Measurements from ENCODE around the gene SGK1.
A peak's percentile ranks its signal among the peaks of the same experiment; 100 is the strongest.
"Not testable (repeated sequence)": the region's sequence is repeated elsewhere in the genome, so short reads cannot be mapped to it uniquely, and the experiment has no call there.

The SGK1 gene

GRCh38 chr6:134229520-134229919 is 88.4 kb downstream of the SGK1 start:
- Histone ChIP-seq H3K9me3 (replicated peaks in 1 of 11) (no peaks in the 10 kb centered on the region), H3K27ac (peak overlapping the region in 10 of 11 experiments; percentile 45 to 94 (median 70); a peak in 17 of 22 replicates), H3K4me3 (peak overlapping the region in 3 of 10 experiments; percentile 37 to 49 (median 43); a peak in 5 of 20 replicates), H3K9ac (peak overlapping the region in 3 of 11 experiments; percentile 79 to 87 (median 87); a peak in 6 of 22 replicates), H3K4me2 (peak overlapping the region in 7 of 11 experiments; percentile 53 to 95 (median 73); a peak in 10 of 22 replicates), H3K36me3 (peaks cover 0 to 14% (median 0%) of the 10 kb centered on the region in 11 experiments; a peak in 4 of 22 replicates), H3K4me1 (peaks cover 10 to 94% (median 28%) of the 10 kb centered on the region in 10 experiments), H4K20me1 (no peaks in the 10 kb centered on the region), H3K27me3 (no peaks in the 10 kb centered on the region)
- no peak for TF ChIP-seq Cebpa-rat (IDR thresholded peaks at IDR 0.05)

- Histone ChIP-seq H3K4me2 (no peak overlapping the region), H3K9ac (no peak overlapping the region), H3K36me3 (peaks cover 0 to 42% (median 3%) of the 10 kb centered on the region in 11 experiments; a peak in 7 of 22 replicates), H3K9me3 (replicated peaks in 1 of 11) (peaks cover 0 to 6% (median 0%) of the 10 kb centered on the region in 11 experiments; a peak in 1 of 22 replicates), H3K4me1 (peaks cover 0 to 64% (median 10%) of the 10 kb centered on the region in 10 experiments; a peak in 13 of 20 replicates), H4K20me1 (no peaks in the 10 kb centered on the region), H3K27me3 (no peaks in the 10 kb centered on the region), H3K27ac (no peak overlapping the region), H3K4me3 (no peak overlapping the region)
- TF ChIP-seq Cebpa-rat (IDR thresholded peaks at IDR 0.05) = no peak
Measured at GRCh38 chr6:134223796-134224420, 94.0 kb downstream of the SGK1 start.

GRCh38 chr6:134221250-134221649 is 96.7 kb downstream of the SGK1 start:
- Histone ChIP-seq H3K9me3 (replicated peaks in 1 of 11) (peaks cover 0 to 9% (median 0%) of the 10 kb centered on the region in 11 experiments; a peak in 3 of 22 replicates), H3K4me3 (no peak overlapping the region), H3K9ac (peak overlapping the region in 1 of 11 experiments; percentile 18; a peak in 1 of 22 replicates), H3K36me3 (peaks cover 0 to 54% (median 4%) of the 10 kb centered on the region in 11 experiments; a peak in 8 of 22 replicates), H4K20me1 (no peaks in the 10 kb centered on the region), H3K27me3 (no peaks in the 10 kb centered on the region), H3K27ac (no peak overlapping the region), H3K4me2 (no peak overlapping the region), H3K4me1 (peaks cover 9 to 64% (median 21%) of the 10 kb centered on the region in 10 experiments; a peak in 19 of 20 replicates)
- no peak for TF ChIP-seq Cebpa-rat (IDR thresholded peaks at IDR 0.05)

DNA sequence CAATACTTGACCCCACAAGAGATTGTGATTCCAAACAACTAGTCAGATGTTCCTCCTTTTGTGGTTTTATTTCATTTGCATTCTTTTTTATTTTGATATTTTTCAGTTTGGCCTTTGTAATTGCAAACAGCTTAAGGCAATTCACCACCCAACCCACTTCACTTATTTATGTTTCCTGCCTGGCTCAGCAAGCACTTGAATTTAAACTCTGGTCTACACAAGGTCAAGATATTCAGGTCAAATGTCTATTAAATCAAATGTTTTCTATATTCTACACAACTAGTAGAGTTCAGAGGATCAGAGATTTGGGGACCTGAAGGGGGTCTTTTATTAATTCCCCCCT is 100.1 kb downstream of the SGK1 start:
- H3K36me3 ChIP-seq = peaks cover 0 to 42% (median 4%) of the 10 kb centered on the region in 11 experiments; a peak in 8 of 22 replicates
- TF ChIP-seq Cebpa-rat (IDR thresholded peaks at IDR 0.05) = no peak
- no peak overlapping the region for H3K4me3 ChIP-seq

GRCh38 chr6:134217105-134217797 is 100.7 kb downstream of the SGK1 start:
- H3K36me3 ChIP-seq = peaks cover 0 to 42% (median 4%) of the 10 kb centered on the region in 11 experiments; a peak in 8 of 22 replicates
- H3K4me2 ChIP-seq = peak overlapping the region in 9 of 11 experiments; percentile 13 to 80 (median 61); a peak in 13 of 22 replicates
- no peaks in the 10 kb centered on the region for H3K27me3 ChIP-seq
- H3K4me3 ChIP-seq = no peak overlapping the region
- peaks cover 9 to 78% (median 19%) of the 10 kb centered on the region in 10 experiments; a peak in 19 of 20 replicates for H3K4me1 ChIP-seq
- TF ChIP-seq Cebpa-rat (IDR thresholded peaks at IDR 0.05) = no peak
- H3K9me3 ChIP-seq (replicated peaks in 1 of 11) = peaks cover 0 to 9% (median 0%) of the 10 kb centered on the region in 11 experiments; a peak in 3 of 22 replicates
- peak overlapping the region in 8 of 11 experiments; percentile 10 to 95 (median 80); a peak in 14 of 22 replicates for H3K27ac ChIP-seq
- H4K20me1 ChIP-seq = no peaks in the 10 kb centered on the region
- peak overlapping the region in 4 of 11 experiments; percentile 42 to 70 (median 64); a peak in 8 of 22 replicates for H3K9ac ChIP-seq

More for the DNA sequence above, 100.1 kb downstream of the SGK1 start:
- peaks cover 0 to 9% (median 0%) of the 10 kb centered on the region in 11 experiments; a peak in 3 of 22 replicates for H3K9me3 ChIP-seq (replicated peaks in 1 of 11)
- peaks cover 9 to 73% (median 19%) of the 10 kb centered on the region in 10 experiments; a peak in 19 of 20 replicates for H3K4me1 ChIP-seq
- no peaks in the 10 kb centered on the region for H4K20me1 ChIP-seq
- no peak overlapping the region for H3K9ac ChIP-seq
- H3K27me3 ChIP-seq = no peaks in the 10 kb centered on the region
- peak overlapping the region in 4 of 11 experiments; percentile 64 to 80 (median 74); a peak in 6 of 22 replicates for H3K4me2 ChIP-seq
- H3K27ac ChIP-seq = peak overlapping the region in 6 of 11 experiments; percentile 65 to 95 (median 85); a peak in 9 of 22 replicates

DNA sequence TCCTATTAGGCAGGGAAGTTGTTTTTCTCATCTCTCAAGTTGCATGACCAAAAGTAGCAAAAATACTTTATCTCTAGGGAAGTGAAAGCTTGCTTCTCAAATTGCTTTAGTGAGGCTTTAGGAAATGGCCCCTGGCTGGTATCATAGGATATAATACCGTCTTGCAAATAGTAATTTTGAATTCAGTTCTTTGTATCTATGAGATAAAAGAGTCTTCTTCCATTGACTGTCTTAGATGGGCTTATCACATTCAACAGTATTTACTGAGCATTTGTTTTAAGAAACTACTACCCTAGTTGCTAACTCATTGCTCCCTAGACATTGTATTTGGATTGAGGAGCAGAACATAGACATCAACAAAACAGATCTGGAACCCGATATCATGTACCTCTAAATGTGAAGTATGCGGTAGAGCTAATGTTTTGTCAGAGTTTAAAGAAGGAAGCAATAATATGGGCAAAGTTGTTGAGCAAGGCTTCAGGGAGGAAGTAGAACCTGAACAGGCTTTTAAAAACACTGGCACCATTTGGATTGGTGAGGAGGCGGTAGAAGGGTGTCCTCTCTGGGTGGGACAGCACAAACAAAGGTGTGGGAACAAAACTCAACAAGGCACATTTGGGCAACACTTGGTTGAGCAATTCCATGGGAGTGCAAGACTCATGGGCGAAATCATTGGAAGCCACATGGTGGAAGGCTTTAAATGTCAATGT is 101.5 kb downstream of the SGK1 start:
- H3K4me3 ChIP-seq = no peak overlapping the region
- peaks cover 0 to 9% (median 0%) of the 10 kb centered on the region in 11 experiments; a peak in 3 of 22 replicates for H3K9me3 ChIP-seq (replicated peaks in 1 of 11)
- TF ChIP-seq Cebpa-rat (IDR thresholded peaks at IDR 0.05) = peak in 1 of 11 experiments; percentile 19; a peak in 1 of 22 replicates
- peak overlapping the region in 5 of 11 experiments; percentile 27 to 70 (median 62); a peak in 9 of 22 replicates for H3K9ac ChIP-seq
- H3K4me2 ChIP-seq = peak overlapping the region in 9 of 11 experiments; percentile 13 to 80 (median 61); a peak in 15 of 22 replicates
- peaks cover 0 to 40% (median under 1%) of the 10 kb centered on the region in 11 experiments; a peak in 8 of 22 replicates for H3K36me3 ChIP-seq
- H3K4me1 ChIP-seq = peaks cover 9 to 77% (median 19%) of the 10 kb centered on the region in 10 experiments; a peak in 19 of 20 replicates
- no peaks in the 10 kb centered on the region for H3K27me3 ChIP-seq
- peak overlapping the region in 9 of 11 experiments; percentile 26 to 95 (median 78); a peak in 17 of 22 replicates for H3K27ac ChIP-seq
- H4K20me1 ChIP-seq = no peaks in the 10 kb centered on the region

DNA sequence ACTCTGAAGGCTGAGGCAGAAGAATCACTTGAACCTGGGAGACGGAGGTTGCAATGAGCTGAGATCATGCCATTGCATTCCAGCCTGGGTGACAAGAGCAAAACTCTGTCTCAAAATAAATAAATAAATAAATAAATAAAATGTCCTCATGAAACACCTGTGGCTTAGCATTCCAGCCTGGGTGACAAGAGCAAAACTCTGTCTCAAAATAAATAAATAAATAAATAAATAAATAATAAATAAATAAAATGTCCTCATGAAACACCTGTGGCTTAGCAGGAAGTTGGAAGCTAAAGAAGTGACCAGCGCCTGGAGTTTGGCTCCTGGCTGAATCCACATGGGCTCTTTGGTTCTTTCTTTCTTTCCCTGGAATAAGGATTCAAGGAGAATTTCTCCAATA is 104.5 kb downstream of the SGK1 start:
- not testable (repeated sequence) for H3K9ac ChIP-seq; H3K27ac ChIP-seq; H3K4me3 ChIP-seq; H4K20me1 ChIP-seq; H3K9me3 ChIP-seq (replicated peaks in 1 of 11); H3K27me3 ChIP-seq
- H3K4me2 ChIP-seq = 0 out of 22 replicates have a peak overlapping the region, but pooled peaks of 1 of the 11 experiments have one; percentile 36
- H3K4me1 ChIP-seq = peaks cover 9 to 75% (median 19%) of the 10 kb centered on the region in 10 experiments; a peak in 19 of 20 replicates
- peaks cover 0 to 40% (median 0%) of the 10 kb centered on the region in 11 experiments; a peak in 5 of 22 replicates for H3K36me3 ChIP-seq

GRCh38 chr6:134211297-134211696 is 106.6 kb downstream of the SGK1 start:
- H4K20me1 ChIP-seq = no peaks in the 10 kb centered on the region

More at GRCh38 chr6:134211297-134211696, 106.6 kb downstream of the SGK1 start:
- TF ChIP-seq Cebpa-rat (IDR thresholded peaks at IDR 0.05) = no peak
- Histone ChIP-seq H3K36me3 (peaks cover 0 to 41% (median 0%) of the 10 kb centered on the region in 11 experiments; a peak in 4 of 22 replicates), H3K4me1 (peaks cover 0 to 54% (median 7%) of the 10 kb centered on the region in 10 experiments; a peak in 15 of 20 replicates), H3K9ac (no peak overlapping the region), H3K27me3 (no peaks in the 10 kb centered on the region), H3K4me3 (no peak overlapping the region), H3K27ac (no peak overlapping the region), H3K4me2 (no peak overlapping the region), H3K9me3 (replicated peaks in 1 of 11) (no peaks in the 10 kb centered on the region)

All from BLaER1 treated with 17β-estradiol and CSF1 and Interleukin-3, amounts not matched to agents 10 nM and 100 nM (cell line).